DOHH2 (cell line): Measurements from ENCODE around the gene SAPCD1.

Experiments
- H3F3A ChIP-seq: fragments of 200-600 bp; sonication (generic), shearing (Covaris generic); 2 replicates; pipeline ENCODE4 v1.6.0; 2016; ENCODE audit warnings: antibody characterized with exemption, mild to moderate bottlenecking; ENCODE audit not compliant: control insufficient read depth, insufficient read depth
- H3K27ac ChIP-seq: fragments of 200-600 bp; sonication (generic); 2 replicates; pipeline ENCODE4 v1.5.1; 2014; ENCODE audit warnings: low read depth, mild to moderate bottlenecking, low read length, moderate library complexity
- H3K27me3 ChIP-seq: fragments of 200-600 bp; sonication (generic); 2 replicates; pipeline ENCODE4 v1.6.1; 2014; ENCODE audit warnings: mild to moderate bottlenecking, low read length, mixed read lengths; ENCODE audit not compliant: control insufficient read depth
- H3K36me3 ChIP-seq: fragments of 200-600 bp; sonication (generic); 2 replicates; pipeline ENCODE4 v1.6.1; 2014; ENCODE audit warnings: mild to moderate bottlenecking, low read length, moderate library complexity, mixed read lengths; ENCODE audit not compliant: control insufficient read depth
- H3K4me1 ChIP-seq: fragments of 200-600 bp; sonication (generic); 2 replicates; pipeline ENCODE4 v1.6.1; 2014; ENCODE audit warnings: mild to moderate bottlenecking, low read length, mixed read lengths; ENCODE audit not compliant: control insufficient read depth
- H3K4me2 ChIP-seq: fragments of 200-600 bp; sonication (generic); 2 replicates; pipeline ENCODE4 v1.6.0; 2014; ENCODE audit warnings: mild to moderate bottlenecking, low read length, moderate library complexity
- H3K4me3 ChIP-seq: fragments of 200-600 bp; sonication (generic); 2 replicates; pipeline ENCODE4 v1.5.1; 2014; ENCODE audit warnings: mild to moderate bottlenecking, low read length, mixed read lengths
- H3K79me2 ChIP-seq: fragments of 200-600 bp; sonication (generic); 2 replicates; pipeline ENCODE4 v1.6.1; 2014; ENCODE audit warnings: mild to moderate bottlenecking, low read length, mixed read lengths; ENCODE audit not compliant: control insufficient read depth
- H3K9me2 ChIP-seq: fragments of 200-600 bp; sonication (generic); replicated peaks from 2 replicates; pipeline ENCODE4 v1.6.1; 2014; ENCODE audit warnings: mild to moderate bottlenecking, low read length, mixed read lengths; ENCODE audit not compliant: control insufficient read depth
- H3K9me3 ChIP-seq: fragments of 200-600 bp; sonication (generic); 2 replicates; pipeline ENCODE4 v1.6.1; 2014; ENCODE audit warnings: antibody characterized with exemption, low read length, mixed read lengths; ENCODE audit not compliant: control insufficient read depth, insufficient read depth
- H4K20me1 ChIP-seq: fragments of 200-600 bp; sonication (generic); 2 replicates; pipeline ENCODE4 v1.6.0; 2014; ENCODE audit warnings: low read depth, mild to moderate bottlenecking, antibody characterized with exemption, low read length, moderate library complexity; ENCODE audit not compliant: control insufficient read depth, insufficient read depth
- CTCF ChIP-seq: fragments of 200-600 bp; sonication (generic); IDR thresholded peaks from one replicate; pipeline ENCODE4 v1.5.1; 2014; ENCODE audit warnings: antibody characterized with exemption, mild to moderate bottlenecking, low read depth, low read length; ENCODE audit not compliant: poor library complexity, severe bottlenecking
- EZH2phosphoT487 ChIP-seq: fragments of 200-600 bp; sonication (generic); IDR thresholded peaks from 2 replicates; pipeline ENCODE4 v1.6.1; 2017; ENCODE audit warnings: borderline replicate concordance, mild to moderate bottlenecking, antibody characterized with exemption, low read length, moderate library complexity, mixed read lengths

The SAPCD1 gene

GRCh38 chr6:31779908-31780307, 17.5 kb downstream of the SAPCD1 start:
- Histone ChIP-seq H3K36me3 (peaks cover 66% of the 10 kb centered on the region), H3K9me2 (no peaks in the 10 kb centered on the region), H3K27me3 (no peaks in the 10 kb centered on the region), H3K4me3 (no peak overlapping the region), H4K20me1 (no peaks in the 10 kb centered on the region), H3K4me1 (peaks cover 17% of the 10 kb centered on the region), H3K79me2 (no peaks in the 10 kb centered on the region), H3K4me2 (no peak overlapping the region), H3F3A (no peaks in the 10 kb centered on the region), H3K9me3 (no peaks in the 10 kb centered on the region), H3K27ac (no peak overlapping the region)
- TF ChIP-seq EZH2phosphoT487, result no peak
- no peak for TF ChIP-seq CTCF

DNA sequence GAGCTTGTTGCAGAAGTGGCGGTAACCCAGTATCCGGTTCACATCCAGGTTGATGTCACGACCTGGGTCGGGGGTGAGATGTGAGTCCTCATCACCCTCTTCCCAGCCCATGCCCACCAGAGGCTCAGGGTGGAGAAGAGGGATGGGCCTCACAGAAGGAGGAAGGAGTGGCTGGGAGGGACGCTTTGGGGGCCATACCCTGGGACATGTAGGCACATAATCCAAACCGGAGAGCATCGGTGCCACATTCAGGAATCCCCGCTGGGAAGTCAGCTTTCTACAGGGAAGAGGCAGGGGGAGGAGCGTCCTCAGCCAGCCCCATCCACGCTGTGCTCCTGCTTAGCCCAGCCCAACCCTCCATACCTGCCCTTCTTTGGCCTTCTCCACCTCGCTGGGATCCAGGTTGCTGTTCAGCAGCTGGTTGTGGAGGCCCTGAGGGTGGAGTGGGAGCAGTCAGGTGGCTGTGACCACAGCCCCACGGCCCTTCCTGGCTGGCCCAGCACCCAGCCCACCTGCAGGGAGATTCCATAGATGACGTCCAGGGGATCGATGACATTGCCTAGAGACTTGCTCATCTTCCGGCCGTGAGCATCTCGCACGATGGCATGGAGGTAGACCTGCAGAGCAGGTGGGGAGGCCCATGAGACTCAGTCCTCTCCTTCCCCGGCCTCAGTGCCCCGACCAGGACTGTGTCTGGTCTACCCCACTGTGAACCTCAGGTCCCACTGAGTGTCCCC, 18.2 kb downstream of the SAPCD1 start:
- H3K79me2 ChIP-seq, result no peaks in the 10 kb centered on the region

DNA sequence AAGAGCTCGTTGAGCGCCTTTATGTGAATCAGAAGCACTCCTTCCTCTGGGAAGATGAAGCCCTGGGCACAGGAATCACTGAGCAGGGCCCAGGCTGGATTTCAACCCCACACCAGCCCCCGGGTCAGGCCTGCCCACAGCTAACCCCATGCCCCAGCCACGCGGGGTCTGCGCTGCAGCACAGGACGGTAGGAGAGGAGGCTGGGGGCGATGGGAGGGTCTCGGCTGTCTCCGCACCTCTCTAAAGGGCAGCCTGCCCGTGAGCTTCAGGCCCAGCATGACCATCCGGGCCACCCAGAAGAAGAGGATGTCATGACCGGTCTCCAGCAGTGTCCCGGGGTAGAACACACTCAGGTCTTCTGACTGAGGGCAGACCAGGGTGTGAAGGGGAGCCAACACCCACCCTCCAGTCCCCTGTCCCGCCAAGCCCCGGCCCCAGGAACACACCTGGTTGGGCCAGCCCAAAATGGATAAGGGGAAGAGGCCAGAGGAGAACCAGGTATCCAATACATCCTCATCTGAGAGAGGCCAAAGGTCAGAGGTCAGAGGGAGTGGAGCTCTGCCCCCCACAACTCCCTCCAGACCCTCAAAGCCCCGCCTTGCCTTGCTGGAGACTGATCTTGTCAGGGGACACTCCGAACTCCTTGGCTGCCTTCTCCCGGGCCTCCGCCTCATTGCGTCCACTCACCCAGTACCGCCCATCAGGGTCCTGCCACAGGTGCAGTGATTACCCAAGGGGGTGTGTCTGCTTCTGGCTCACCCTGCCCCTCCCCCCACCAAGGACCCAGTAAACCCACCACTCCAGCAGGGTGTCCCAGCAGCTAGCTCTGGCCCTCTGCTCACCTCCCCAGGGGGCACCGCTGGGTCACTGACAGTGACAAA, 19.0 kb downstream of the SAPCD1 start:
- Histone ChIP-seq H3K9me3 (no peaks in the 10 kb centered on the region), H3K4me3 (no peak overlapping the region), H3F3A (no peaks in the 10 kb centered on the region), H3K27me3 (no peaks in the 10 kb centered on the region), H4K20me1 (no peaks in the 10 kb centered on the region), H3K4me2 (no peak overlapping the region), H3K9me2 (no peaks in the 10 kb centered on the region), H3K79me2 (no peaks in the 10 kb centered on the region), H3K27ac (no peak overlapping the region), H3K36me3 (peaks cover 80% of the 10 kb centered on the region), H3K4me1 (peaks cover 15% of the 10 kb centered on the region)
- TF ChIP-seq EZH2phosphoT487, result no peak
- TF ChIP-seq CTCF, result no peak

More for the DNA sequence above, 18.2 kb downstream of the SAPCD1 start:
- H4K20me1 ChIP-seq, result no peaks in the 10 kb centered on the region
- no peak overlapping the region for H3K4me2 ChIP-seq
- H3K36me3 ChIP-seq, result peaks cover 74% of the 10 kb centered on the region
- H3K27me3 ChIP-seq, result no peaks in the 10 kb centered on the region
- H3K9me2 ChIP-seq, result no peaks in the 10 kb centered on the region
- H3K27ac ChIP-seq, result no peak overlapping the region
- peaks cover 17% of the 10 kb centered on the region for H3K4me1 ChIP-seq
- H3K9me3 ChIP-seq, result no peaks in the 10 kb centered on the region
- H3K4me3 ChIP-seq, result no peak overlapping the region
- TF ChIP-seq EZH2phosphoT487 (no peak), CTCF (no peak)
- H3F3A ChIP-seq, result no peaks in the 10 kb centered on the region
